Measurements from ENCODE around the gene GLIS1.

DNA sequence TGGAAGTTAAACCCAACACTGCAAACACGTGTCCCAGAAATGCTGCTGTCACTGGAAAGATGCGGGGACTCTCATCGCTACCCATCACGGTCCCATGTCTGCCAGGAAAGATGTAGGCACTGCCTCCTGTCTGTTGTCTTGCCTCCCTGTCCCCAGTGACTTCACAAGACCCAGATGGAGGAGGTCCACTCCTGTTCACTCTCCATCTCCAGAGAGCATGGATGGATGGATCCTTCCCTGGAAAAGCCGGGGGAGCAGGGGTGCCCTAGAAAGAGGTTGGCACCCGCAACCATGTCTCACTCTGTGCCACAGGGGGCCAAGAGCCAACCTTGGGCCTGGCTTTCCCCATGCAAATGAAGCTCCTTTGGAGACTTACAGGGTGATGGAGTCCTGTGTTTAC is 135.5 kb downstream of the GLIS1 start:
- TF ChIP-seq, protein P1, sequence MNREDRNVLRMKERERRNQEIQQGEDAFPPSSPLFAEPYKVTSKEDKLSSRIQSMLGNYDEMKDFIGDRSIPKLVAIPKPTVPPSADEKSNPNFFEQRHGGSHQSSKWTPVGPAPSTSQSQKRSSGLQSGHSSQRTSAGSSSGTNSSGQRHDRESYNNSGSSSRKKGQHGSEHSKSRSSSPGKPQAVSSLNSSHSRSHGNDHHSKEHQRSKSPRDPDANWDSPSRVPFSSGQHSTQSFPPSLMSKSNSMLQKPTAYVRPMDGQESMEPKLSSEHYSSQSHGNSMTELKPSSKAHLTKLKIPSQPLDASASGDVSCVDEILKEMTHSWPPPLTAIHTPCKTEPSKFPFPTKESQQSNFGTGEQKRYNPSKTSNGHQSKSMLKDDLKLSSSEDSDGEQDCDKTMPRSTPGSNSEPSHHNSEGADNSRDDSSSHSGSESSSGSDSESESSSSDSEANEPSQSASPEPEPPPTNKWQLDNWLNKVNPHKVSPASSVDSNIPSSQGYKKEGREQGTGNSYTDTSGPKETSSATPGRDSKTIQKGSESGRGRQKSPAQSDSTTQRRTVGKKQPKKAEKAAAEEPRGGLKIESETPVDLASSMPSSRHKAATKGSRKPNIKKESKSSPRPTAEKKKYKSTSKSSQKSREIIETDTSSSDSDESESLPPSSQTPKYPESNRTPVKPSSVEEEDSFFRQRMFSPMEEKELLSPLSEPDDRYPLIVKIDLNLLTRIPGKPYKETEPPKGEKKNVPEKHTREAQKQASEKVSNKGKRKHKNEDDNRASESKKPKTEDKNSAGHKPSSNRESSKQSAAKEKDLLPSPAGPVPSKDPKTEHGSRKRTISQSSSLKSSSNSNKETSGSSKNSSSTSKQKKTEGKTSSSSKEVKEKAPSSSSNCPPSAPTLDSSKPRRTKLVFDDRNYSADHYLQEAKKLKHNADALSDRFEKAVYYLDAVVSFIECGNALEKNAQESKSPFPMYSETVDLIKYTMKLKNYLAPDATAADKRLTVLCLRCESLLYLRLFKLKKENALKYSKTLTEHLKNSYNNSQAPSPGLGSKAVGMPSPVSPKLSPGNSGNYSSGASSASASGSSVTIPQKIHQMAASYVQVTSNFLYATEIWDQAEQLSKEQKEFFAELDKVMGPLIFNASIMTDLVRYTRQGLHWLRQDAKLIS (CRISPR knock-in tag; IDR thresholded peaks at IDR 0.05; ENCODE audit: borderline replicate concordance) = no peak
- no peak for TF ChIP-seq NFYB (CRISPR knock-in tag; conservative IDR thresholded peaks at IDR 0.05; ENCODE audit: low read depth)
- no peak for TF ChIP-seq CTCF (IDR thresholded peaks at IDR 0.05)
- TF ChIP-seq ATF3 (CRISPR knock-in tag; conservative IDR thresholded peaks at IDR 0.05) = no peak
- TF ChIP-seq, protein P2, sequence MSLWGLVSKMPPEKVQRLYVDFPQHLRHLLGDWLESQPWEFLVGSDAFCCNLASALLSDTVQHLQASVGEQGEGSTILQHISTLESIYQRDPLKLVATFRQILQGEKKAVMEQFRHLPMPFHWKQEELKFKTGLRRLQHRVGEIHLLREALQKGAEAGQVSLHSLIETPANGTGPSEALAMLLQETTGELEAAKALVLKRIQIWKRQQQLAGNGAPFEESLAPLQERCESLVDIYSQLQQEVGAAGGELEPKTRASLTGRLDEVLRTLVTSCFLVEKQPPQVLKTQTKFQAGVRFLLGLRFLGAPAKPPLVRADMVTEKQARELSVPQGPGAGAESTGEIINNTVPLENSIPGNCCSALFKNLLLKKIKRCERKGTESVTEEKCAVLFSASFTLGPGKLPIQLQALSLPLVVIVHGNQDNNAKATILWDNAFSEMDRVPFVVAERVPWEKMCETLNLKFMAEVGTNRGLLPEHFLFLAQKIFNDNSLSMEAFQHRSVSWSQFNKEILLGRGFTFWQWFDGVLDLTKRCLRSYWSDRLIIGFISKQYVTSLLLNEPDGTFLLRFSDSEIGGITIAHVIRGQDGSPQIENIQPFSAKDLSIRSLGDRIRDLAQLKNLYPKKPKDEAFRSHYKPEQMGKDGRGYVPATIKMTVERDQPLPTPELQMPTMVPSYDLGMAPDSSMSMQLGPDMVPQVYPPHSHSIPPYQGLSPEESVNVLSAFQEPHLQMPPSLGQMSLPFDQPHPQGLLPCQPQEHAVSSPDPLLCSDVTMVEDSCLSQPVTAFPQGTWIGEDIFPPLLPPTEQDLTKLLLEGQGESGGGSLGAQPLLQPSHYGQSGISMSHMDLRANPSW (CRISPR knock-in tag; conservative IDR thresholded peaks at IDR 0.05; ENCODE audit: low read depth) = no peak
- TF ChIP-seq NR2C2 (CRISPR knock-in tag; IDR thresholded peaks at IDR 0.05) = no peak
- TF ChIP-seq, protein P3, sequence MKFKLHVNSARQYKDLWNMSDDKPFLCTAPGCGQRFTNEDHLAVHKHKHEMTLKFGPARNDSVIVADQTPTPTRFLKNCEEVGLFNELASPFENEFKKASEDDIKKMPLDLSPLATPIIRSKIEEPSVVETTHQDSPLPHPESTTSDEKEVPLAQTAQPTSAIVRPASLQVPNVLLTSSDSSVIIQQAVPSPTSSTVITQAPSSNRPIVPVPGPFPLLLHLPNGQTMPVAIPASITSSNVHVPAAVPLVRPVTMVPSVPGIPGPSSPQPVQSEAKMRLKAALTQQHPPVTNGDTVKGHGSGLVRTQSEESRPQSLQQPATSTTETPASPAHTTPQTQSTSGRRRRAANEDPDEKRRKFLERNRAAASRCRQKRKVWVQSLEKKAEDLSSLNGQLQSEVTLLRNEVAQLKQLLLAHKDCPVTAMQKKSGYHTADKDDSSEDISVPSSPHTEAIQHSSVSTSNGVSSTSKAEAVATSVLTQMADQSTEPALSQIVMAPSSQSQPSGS (CRISPR knock-in tag; IDR thresholded peaks at IDR 0.05; ENCODE audit: borderline replicate concordance, low read depth) = no peak
- TF ChIP-seq MAX (CRISPR knock-in tag; IDR thresholded peaks at IDR 0.05) = no peak
- no peak for TF ChIP-seq ESRRA (CRISPR knock-in tag; IDR thresholded peaks at IDR 0.05; ENCODE audit: borderline replicate concordance)
